HG03354 (cell line): Measurements from ENCODE around the gene RALGAPA1.

Experiments
- ATAC-seq: cut with Tn5 transposase; IDR thresholded peaks from one replicate; pipeline ENCODE4 v1.9.1; 2021; ENCODE audit warnings: mild to moderate bottlenecking; ENCODE audit not compliant: unreplicated experiment, poor library complexity, severe bottlenecking

RALGAPA1 gene

DNA sequence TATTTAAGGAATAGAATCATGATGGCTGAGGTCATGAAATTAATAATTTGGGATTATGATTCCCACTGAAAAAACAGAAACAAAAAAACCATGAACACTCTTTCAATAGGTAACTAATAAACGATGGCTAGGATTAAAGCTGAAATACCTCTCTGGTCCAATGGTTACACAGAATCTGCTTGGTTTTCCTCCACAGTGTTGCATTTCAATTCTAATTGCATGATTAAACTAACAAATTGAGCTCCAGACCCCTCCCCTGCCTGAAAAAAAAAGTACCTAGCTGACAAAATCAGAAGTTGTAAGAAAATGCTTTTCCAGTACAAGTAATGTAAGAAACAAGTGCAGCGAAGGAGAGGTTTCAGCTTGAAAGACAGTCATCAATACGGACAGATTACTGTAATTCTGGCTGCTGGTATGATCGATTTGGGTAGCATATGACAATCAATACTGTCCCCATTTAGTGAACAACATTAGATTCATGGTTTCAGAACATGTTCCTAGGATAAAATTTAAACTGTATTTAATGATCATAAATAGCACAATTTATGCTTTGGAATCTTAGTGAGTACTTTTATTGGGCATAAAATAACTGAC is 243.1 kb downstream of the RALGAPA1 start:
- ATAC-seq, result no peak

DNA sequence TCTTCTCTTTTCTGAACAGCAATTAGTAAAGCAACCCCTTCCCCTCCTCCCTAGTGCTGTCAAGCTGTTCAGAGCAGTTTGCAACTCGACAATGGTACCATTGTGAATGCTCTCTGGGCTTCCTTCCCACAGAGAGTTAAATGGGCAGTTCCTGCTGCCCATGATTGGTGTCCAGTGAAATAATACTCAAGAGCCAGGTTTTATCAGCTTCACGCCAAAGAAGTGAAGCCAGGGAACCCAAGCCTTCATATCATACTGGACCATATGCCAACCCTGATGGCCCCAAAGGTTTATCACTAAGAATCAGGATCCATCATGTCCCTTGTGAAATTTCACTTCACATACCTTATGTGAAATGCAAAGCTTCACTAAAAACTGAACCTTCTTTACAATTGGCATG is 250.4 kb downstream of the RALGAPA1 start:
- no peak for ATAC-seq

DNA sequence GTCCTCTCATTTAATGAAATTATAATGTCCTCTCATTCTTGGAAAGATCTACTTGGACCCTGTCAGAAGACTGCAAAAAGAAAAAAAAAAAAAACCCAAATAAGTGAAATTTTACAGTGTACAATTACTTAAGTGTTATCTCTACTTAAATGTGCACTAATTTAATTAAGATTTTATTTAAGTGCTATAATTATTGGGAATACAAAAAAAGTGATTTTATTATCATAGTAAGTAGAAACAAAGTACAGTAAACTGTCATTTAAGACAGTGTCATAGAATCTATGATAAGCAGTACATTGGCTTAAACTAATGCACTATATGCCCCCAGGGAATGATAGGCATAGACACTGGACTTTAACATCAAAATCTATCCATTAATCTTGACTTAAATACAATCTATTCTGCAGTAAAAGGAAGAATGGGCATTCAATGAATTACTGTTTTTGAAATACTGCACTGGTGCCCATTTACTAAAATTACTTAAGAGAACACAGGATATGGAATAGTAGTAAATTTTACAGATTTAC is 251.8 kb downstream of the RALGAPA1 start:
- ATAC-seq, result no peak

DNA sequence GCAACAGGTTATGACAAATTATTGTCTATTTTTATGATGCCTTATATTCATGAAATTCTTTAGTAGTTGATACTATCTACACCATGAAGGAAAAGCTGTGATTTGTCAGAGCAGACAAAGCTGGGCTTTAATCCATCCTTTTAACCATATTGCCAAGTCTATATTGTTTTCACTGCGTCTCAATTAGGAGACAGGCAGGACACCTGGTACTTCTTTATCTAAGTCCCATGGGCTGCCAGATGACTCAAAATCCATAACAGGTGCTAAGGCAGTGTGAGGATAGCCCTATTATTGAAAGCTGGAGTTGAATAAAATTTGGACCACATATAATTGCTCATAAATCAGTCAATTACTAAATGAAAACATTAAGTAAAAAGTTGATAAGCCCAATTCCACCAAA is 252.5 kb downstream of the RALGAPA1 start:
- ATAC-seq, result no peak

DNA sequence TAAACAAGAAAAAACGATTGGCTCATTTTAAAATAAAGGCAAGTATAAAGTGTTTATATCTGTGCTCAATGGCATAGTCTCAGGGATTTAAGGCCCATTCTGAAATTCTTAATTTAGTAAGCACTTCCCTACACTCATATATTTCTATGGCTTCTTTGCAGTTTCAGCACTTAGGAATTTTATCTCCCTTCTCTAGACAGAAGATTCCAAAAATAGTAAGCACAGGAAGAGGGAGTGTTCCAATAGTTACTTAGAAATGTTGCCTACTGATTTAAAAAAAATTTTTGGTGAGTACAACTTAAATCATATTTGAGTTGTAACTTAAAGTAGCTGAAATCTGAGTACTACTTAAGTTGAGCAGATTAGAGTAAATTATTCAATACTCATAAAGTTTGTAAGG is 255.3 kb downstream of the RALGAPA1 start:
- ATAC-seq, result no peak

DNA sequence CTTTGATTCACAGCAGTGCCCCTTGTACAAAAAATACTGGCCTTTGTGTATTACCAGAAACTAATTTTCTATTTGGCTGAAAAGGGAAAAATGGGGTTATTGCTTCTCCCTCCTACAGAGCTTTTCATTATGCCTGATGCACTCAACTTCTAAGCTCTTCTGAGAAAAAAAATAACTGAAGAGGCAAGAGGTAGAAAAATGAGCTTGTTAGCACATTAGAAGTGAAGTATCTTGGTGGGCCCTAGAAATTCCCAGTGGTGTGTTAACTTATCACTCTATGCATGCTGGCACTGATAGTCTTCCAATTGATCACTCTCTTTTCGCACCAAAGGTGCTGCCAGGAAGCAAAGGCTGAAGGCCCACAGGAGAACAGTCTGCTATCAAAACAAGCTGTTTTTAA is 258.0 kb downstream of the RALGAPA1 start:
- no peak for ATAC-seq

DNA sequence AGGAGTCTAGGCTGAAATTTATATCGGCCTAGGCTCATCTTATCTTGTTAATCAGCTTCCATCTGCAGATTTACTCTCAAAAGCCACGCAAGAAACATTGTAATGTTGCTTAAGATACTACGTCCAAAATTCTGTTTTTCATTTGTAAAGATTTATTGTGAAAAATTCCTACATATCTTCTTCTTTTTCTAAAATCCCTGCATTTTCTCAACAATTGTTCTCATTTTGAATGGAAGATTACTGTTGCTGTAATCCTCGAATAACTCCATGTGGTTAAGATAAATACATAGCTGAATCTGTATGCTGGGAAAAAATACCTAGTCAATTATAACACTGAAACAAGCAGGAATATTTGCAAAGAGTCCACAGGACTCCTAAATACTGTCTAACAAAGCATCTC is 259.5 kb downstream of the RALGAPA1 start:
- ATAC-seq, result no peak

DNA sequence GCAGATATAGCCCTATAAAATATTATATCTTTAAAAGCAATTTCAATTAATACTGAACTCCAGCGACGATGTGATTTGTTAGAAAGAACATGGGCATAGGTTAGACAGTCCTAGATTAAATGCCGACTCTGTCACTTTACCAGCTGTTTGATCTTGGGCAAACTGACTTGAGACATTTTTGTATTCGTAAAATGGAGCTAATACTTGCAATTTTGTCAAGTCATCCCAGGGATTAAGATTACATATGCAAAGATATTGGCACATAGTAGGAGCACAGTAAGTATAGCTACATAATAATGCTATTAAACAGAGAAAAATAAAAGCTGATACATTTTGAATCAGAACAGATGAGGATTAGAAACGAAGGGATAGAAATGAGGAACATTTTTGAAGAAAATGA is 266.1 kb downstream of the RALGAPA1 start:
- ATAC-seq, result no peak

DNA sequence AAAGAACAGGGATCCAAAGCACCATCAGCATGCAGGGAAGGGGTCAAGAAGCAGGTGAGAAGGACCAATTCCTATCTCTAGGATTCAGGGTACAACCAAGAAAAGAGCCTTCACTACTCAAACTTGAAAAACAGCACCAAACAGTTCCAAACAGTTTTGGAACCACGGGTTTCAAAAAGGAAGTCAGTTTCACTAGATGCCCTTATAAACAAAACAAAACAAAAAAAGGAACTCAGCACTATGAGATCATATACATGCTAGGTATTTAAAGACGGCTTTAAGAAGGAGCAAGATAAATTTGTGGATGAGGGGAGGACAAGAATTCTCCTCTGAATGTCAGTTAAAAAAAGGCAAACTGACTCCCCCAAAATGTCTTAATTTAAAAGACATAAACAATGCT is 269.1 kb downstream of the RALGAPA1 start:
- no peak for ATAC-seq

DNA sequence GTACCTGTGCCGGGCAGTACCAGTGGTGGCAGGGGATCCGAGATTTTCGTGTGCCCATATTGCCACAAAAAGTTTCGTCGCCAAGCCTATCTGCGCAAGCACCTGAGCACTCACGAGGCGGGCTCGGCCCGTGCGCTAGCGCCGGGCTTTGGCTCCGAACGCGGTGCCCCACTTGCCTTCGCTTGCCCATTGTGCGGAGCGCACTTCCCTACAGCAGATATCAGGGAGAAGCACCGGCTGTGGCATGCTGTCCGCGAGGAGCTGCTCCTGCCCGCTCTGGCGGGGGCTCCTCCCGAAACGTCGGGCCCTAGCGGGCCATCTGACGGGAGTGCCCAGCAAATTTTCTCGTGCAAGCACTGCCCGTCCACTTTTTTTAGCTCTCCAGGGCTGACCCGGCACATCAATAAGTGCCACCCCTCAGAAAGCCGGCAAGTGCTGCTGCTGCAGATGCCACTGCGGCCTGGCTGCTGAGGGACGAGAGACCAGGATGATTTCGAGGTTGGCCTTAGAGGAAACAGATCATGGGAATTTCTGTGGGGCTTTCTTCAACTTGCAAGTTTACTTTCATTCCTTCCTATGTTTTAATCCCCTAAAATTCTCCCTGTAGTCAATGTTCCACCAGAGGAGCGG is 273.5 kb downstream of the RALGAPA1 start:
- ATAC-seq, result peak; percentile 16

DNA sequence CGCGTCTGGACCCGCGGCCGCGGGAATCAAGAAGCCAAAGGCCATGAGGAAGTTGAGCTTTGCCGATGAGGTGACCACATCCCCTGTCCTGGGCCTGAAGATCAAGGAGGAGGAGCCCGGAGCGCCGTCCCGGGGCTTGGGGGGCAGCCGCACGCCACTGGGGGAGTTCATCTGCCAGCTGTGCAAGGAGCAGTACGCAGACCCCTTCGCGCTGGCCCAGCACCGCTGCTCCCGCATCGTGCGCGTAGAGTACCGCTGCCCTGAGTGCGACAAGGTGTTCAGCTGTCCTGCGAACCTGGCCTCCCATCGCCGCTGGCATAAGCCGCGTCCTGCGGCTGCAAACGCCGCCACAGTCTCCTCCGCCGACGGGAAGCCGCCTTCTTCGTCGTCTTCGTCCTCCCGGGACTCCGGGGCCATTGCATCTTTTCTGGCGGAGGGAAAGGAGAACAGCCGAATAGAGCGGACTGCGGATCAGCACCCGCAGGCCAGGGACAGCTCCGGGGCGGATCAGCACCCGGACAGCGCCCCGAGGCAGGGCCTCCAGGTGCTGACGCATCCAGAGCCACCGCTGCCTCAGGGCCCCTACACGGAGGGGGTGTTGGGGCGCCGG is 274.1 kb downstream of the RALGAPA1 start:
- peak; percentile 69 for ATAC-seq

DNA sequence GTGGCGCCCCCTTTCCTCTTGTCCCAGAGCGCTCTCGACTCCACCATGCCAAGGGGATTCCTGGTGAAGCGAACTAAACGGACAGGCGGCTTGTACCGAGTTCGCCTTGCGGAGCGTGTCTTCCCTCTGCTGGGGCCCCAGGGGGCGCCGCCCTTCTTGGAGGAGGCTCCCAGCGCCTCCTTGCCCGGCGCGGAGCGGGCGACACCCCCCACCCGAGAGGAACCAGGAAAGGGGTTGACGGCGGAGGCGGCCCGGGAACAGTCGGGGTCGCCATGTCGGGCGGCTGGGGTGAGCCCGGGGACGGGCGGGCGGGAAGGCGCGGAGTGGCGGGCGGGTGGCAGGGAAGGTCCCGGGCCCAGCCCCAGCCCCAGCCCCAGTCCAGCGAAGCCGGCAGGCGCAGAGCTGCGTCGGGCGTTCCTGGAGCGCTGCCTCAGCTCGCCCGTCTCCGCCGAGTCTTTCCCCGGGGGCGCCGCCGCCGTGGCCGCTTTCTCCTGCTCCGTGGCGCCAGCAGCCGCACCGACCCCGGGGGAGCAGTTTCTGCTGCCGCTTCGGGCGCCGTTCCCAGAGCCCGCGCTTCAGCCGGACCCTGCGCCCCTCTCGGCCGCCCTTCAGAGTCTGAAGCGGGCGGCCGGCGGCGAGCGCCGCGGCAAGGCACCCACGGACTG is 274.8 kb downstream of the RALGAPA1 start:
- peak; percentile 25 for ATAC-seq

DNA sequence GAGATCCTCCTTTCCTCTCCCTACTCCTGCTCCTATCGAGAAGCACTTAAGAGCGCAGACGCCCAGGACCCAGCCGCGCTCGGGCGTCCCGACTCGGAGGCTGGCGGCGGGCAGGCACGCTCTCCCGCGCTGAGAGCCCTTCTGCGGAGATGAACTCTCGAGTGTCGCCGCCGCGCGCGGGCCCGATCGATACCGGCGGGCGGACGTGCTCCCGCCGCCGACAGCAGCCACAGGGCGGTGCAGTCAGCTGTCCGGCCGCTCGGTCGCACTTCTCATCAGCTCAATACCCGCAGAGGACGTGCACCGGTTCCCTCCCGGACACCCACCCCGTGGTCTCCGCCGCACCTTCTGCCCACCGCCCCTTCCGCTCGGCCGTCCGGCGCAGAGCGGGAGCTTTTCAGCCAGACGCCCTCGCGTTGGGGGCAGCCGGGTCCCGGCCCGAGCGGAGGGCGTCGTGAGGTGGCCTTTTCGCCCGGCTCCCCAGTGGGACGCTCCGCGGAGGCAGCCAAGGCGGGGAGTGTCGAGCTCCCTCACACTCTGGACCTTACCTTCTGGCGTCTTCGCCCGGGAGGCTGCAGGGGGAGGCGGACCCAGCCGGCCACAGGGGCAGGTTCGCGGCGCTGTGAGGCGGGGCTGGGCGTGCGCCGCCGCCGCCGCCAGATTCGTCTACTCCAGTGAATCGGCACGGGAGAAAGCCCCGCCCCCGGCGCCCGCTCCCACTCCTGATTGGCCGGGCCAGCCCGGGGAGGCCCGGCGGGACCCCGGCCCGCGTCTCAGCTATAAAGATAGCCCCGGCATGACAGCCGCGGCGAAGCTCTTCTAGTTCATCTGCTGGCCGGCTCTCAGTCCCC is 275.5 kb downstream of the RALGAPA1 start, which contains the start of gene INSM2:
Gene INSM2 (plus strand): TSS at position 808 of the 851 bp plus-strand sequence. CDS start 89 bp downstream, outside the sequence.
- peak; percentile 80 for ATAC-seq

DNA sequence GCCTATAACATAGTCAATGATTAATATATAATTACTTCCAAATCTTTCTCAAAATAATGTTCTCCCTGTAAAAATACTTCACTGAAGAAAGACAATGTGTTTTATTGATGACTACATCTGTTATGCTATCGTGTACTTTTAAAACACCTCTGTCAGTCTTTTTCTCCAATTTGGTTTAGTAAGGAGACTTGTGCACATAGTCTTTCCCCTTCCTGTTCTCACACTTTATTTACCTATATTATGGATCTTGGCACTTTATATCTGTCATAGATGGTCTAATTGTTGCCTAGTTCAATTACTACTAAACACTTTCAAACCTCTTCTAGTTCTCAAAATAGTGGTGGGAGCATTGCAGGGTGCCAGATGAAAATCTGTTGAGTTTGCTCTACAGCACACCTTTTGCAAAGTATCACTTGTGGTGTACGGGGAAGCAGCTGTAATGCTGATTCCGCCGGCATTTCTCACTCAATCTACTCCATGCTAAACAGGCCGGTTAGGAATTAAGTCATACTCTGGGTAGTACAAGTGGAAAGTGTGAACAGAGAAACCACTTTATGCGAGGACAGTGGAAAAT is 276.2 kb downstream of the RALGAPA1 start:
- peak; percentile 3 for ATAC-seq

DNA sequence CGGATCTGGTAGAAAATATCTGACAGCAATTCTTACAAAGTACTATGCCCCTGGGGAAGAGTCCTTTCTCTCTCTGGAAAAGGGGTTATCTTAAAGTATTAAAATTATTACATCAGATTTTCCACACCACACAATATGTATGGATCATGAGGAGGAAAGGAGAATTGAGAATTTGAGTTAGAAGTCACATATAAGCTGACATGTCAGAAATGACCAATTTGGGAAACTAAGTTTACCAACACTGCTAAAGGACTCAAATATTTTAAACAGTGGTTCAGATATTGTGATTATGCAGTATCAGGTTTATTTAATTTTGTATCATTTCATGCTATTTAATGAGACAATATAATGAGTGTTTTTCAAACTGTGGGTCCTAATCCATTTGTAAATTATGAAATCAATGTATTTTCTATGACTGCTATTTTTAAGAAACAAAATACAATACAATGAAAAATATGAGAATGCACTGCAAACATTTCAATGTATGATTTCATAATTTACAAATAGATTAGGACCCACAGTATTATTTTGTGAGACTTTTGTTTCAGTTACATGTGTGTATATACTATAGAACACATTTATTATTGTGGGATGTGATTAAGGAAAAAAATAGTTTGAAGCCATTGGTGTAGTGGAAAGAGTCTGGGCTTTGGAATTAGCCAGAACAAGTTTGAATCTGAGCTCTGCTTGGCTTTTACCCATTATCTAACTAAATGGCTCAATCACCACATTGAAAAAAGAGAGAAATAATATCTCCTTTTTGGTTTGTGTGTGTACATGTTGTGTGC is 276.9 kb downstream of the RALGAPA1 start:
- no peak for ATAC-seq

DNA sequence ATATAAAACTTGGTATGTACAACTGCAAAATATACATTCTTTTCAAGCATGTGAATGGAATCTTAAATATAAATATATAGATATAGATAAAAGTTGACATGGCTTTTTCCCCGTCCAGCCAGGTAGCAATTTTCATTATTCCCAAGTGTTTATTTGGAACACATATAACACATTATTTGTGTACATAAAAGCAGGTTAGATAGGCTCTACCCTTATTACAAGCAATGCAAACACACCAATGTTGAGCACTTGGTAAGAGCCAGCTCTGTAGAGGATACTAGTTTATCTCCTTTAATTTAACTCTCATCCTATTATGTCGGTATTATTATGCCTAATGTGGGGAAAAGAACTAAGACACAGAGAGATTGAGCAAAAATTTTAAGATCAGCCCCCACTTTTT is 282.1 kb downstream of the RALGAPA1 start:
- ATAC-seq, result no peak

DNA sequence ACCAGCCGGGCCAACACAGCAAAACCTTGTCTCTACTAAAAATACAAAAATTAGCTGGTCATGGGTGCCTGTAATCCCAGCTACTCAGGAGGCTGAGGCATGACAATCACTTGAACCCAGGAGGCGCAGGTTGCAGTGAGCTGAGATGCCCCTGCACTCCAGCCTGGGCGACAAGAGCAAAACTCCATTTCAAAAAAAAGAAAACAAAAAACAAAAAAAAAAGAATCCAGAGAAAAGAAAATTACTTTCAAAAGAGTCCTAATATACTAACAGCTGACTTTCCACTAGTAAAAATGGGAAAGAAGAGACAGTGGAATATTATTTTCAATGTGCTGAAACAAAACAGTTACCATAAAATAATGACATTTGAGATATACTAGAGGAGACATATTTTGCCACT is 283.4 kb downstream of the RALGAPA1 start:
- ATAC-seq, result no peak

DNA sequence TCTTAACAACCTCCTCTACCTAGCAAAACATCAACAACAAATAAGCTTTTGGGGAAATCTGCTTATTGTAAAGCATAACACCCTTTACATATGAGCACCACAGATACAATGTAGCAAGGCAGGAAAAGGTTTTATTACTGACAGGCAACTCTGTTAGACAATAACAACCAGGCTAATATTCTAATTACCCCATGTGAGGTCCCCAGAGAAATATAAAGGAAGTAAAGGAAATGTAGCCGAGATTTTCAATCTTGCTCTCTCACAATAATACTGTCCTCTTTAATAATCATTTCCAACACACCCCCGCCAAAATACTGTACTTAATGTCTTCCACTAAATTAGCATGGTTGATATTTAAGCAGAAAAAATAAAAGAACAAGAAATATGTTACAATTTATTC is 289.1 kb downstream of the RALGAPA1 start:
- ATAC-seq, result no peak

DNA sequence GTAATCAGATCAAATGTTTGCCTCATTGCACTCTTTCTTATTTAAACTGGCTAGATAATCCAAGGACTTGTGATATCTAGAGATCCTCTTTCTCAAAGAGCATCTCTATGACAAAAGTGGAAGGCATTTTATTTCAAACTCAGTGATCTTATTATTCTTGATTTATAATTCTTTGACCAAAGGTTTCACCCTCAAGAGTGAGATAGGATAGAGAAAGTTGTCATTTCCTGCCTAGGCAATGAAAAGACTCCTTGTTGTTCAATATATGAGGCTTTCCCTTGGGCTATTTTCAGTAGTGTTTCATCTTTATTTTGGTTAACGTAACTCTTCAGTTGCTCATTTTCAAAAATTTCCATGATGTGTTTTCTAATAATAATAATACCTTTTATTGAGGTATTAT is 293.2 kb downstream of the RALGAPA1 start:
- ATAC-seq, result no peak
